ENCODE measurements around the gene CLIP2. TPM values are rescaled to one million over a fixed set of nuclear protein-coding genes. Genes with fewer than 3 reads are reported as not detected.

The CLIP2 gene
- polyA plus RNA-seq, 1 experiment = 5.6 TPM

DNA sequence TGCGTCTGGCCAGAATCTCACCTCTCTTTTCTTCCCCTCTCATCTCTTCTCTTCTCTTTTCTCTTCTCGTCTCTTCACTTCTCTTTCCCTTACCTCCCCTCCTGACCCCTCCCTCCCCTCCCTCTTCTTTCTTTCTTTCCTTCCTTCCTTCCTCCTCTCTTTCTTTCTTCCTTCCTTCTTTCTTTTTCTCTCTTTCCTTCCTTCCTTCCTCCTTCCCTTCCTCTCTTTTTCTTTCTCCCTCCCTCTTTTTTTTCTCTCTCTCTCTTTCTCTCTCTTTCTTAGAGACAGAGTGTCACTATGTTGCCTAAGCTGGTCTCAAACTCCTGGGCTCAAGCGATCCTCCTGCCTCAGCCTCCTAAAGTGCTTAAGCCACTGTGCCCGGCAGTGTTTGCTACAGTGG lies 159.9 kb downstream of the CLIP2 start:
- no peak overlapping the region for H3K4me3 ChIP-seq (ENCODE audit: low read depth, low read length)
- ChIA-PET CTCF (interaction anchor here (0.6 to 2.9 kb wide), 15 partner anchors 9 to 243 kb away, joined by 3 to 23 read pairs (median 4); no protein-coding TSS in a partner anchor), POLR2A (no interaction called here)
- no peaks in the 10 kb centered on the region for H3K27me3 ChIP-seq (ENCODE audit: control insufficient read depth, insufficient read depth, low read length)
- DNase-seq (ENCODE audit: low read depth) = no peak
- TF ChIP-seq, protein P1, sequence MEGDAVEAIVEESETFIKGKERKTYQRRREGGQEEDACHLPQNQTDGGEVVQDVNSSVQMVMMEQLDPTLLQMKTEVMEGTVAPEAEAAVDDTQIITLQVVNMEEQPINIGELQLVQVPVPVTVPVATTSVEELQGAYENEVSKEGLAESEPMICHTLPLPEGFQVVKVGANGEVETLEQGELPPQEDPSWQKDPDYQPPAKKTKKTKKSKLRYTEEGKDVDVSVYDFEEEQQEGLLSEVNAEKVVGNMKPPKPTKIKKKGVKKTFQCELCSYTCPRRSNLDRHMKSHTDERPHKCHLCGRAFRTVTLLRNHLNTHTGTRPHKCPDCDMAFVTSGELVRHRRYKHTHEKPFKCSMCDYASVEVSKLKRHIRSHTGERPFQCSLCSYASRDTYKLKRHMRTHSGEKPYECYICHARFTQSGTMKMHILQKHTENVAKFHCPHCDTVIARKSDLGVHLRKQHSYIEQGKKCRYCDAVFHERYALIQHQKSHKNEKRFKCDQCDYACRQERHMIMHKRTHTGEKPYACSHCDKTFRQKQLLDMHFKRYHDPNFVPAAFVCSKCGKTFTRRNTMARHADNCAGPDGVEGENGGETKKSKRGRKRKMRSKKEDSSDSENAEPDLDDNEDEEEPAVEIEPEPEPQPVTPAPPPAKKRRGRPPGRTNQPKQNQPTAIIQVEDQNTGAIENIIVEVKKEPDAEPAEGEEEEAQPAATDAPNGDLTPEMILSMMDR (IDR thresholded peaks at IDR 0.05; ENCODE audit: insufficient read depth, low read depth, low read length) = no peak
- no peaks in the 10 kb centered on the region for H3K36me3 ChIP-seq (ENCODE audit: control insufficient read depth, insufficient read depth, low read length)

DNA sequence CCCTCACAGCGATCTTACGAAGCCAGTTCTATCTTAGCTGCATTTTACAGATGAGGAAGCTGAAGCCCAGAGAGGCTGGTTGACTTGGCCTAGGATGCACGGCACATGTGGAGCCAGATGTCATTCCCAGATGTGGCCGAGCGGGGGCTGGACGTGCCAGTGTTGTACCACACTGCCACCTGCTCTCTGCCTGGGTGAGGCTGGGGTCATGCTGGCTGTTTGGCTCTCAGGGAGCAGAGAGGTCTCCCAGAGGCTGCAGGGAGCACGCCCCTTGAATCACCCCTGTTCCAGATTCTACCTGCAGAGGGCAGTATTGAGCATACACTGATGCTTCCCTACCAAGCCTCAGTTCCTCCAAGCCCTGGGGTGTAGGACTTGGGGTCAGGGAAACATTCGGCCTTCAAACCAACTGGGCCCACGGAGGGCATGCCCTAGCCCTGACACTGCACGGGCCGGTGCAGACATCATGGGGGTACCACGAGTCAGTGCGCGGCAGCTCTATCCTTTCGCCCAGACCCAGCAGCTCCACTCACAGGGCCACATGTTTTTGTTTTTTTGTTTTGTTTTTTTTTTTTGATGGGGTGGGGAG lies 160.7 kb downstream of the CLIP2 start:
- no peaks in the 10 kb centered on the region for H3K27me3 ChIP-seq (ENCODE audit: control insufficient read depth, insufficient read depth, low read length)
- TF ChIP-seq, protein P1 (IDR thresholded peaks at IDR 0.05; ENCODE audit: insufficient read depth, low read depth, low read length) = peak; percentile 83
- DNase-seq (ENCODE audit: low read depth) = no peak
- H3K4me3 ChIP-seq (ENCODE audit: low read depth, low read length) = no peak overlapping the region
- ChIA-PET POLR2A (no interaction called here), CTCF (interaction anchor here (0.6 to 2.9 kb wide), 22 partner anchors 9 to 138 kb away, joined by 3 to 23 read pairs (median 4); no protein-coding TSS in a partner anchor)
- no peaks in the 10 kb centered on the region for H3K36me3 ChIP-seq (ENCODE audit: control insufficient read depth, insufficient read depth, low read length)

DNA sequence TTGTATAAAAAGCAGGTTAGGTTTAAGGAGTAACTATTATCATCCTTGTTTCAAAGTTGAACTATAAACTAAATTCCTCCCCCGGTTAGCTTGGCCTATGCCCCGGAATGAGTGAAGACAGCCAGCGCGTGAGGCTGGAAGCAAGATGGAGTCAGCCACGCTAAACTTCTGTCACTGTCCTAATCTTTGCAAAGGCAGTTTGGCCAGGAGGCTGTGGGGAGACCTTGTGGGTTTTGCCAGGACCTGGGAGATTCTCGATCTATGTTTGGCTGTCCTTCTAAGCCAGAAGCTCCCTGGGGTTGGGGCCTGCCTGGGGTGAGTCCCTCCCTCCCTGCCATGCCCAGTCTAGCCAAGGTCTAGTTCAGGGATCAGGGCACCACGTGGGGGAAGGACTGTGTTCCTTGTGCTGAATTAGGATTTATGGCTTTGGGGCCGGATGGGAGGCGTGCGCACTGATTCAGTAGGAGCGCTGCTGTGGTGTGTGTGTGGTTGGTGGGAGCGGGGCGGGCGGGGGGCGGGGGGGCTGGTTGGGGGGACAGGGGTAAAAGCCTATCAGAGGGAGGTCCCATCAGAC lies 163.6 kb downstream of the CLIP2 start:
- CTCF ChIA-PET = interaction anchor here (1.0 to 2.0 kb wide), 3 partner anchors 19 to 114 kb away, joined by 3 to 5 read pairs (median 3); no protein-coding TSS in a partner anchor
- no peaks in the 10 kb centered on the region for H3K27me3 ChIP-seq (ENCODE audit: control insufficient read depth, insufficient read depth, low read length)
- H3K4me3 ChIP-seq (ENCODE audit: low read depth, low read length) = peak overlapping the region; percentile 77
- no peaks in the 10 kb centered on the region for H3K36me3 ChIP-seq (ENCODE audit: control insufficient read depth, insufficient read depth, low read length)
- no peak for DNase-seq (ENCODE audit: low read depth)
- POLR2A ChIA-PET = no interaction called here
- TF ChIP-seq, protein P1 (IDR thresholded peaks at IDR 0.05; ENCODE audit: insufficient read depth, low read depth, low read length) = no peak

DNA sequence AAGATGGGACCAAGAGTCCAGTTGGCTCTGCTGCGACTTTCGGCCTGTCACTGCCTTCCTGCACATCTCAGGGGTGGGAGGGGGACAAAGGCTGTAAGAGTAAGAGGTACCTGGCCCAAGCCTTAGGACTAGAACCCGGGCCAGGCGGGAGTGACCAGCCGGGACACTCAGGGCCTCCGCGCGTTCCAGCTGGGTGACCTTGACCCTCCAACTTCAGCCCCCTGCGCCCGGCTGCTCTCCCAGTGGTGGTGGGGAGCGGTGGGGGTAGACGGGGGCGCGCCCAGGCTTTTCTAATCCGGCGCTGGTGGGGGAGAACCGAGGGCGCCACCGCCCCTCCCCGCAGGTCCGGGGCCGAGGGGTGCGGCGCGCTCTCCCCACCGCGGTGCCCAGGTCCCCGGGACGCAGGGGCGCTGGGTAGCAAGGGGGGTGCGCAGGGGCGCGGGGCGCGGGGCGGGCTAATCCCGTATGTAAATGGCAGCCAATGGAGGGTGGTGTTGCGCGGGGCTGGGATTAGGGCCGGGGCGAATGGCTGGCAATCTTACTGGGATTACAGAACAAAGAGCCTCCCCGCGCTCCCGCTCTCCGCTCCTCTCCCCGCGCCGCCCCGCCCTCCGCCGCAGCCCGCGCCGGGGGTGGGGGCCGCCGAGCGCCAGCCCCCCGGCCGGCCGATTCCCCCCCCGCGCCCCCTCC lies 164.3 kb downstream of the CLIP2 start, which contains the start of gene GTF2IRD1:
Gene GTF2IRD1 (plus strand): TSS at position 585 of the 690 bp plus-strand sequence. CDS start 54,175 bp downstream, outside the sequence.
- Histone ChIP-seq H3K27me3 (ENCODE audit: control insufficient read depth, insufficient read depth, low read length) (no peaks in the 10 kb centered on the region), H3K4me3 (ENCODE audit: low read depth, low read length) (peak within 1 kb of the TSS; percentile 77), H3K36me3 (ENCODE audit: control insufficient read depth, insufficient read depth, low read length) (no peaks in the 10 kb centered on the region)
- no peak for DNase-seq (ENCODE audit: low read depth)
- CTCF ChIA-PET = interaction anchor here (1.0 to 1.3 kb wide), 2 partner anchors 18 to 36 kb away, joined by 3 read pairs; no protein-coding TSS in a partner anchor
- TF ChIP-seq, protein P1 (IDR thresholded peaks at IDR 0.05; ENCODE audit: insufficient read depth, low read depth, low read length) = no peak
- POLR2A ChIA-PET = no interaction called here
